Peyer's patch (tissue), 4 donors: ENCODE data around the gene NOVA2. TPM values are rescaled to one million over a fixed set of nuclear protein-coding genes. Genes with fewer than 3 reads are reported as not detected.

Experiments used
- DNase-seq, 3 donors: peaks; one replicate each; pipeline ENCODE4 v3.0.0-alpha.2; 2017 to 2019
- H3K27ac ChIP-seq, 4 donors: fragments of 200-600 bp; sonication (generic); one replicate each; pipeline ENCODE4 v1.5.1; 2016 to 2019
- H3K27me3 ChIP-seq, 2 donors: fragments of 200-600 bp; sonication (generic); one replicate each; pipeline ENCODE4 v1.5.1; 2019
- H3K36me3 ChIP-seq, 3 donors: fragments of 200-600 bp; sonication (generic); one replicate each; pipeline ENCODE4 v1.5.1; 2016 to 2019
- H3K4me1 ChIP-seq, 4 donors: fragments of 200-600 bp; sonication (generic); one replicate each; pipeline ENCODE4 v1.5.1; 2016 to 2019
- H3K4me3 ChIP-seq, 4 donors: fragments of 200-600 bp; sonication (generic); 1 replicate in 3 of 4; 2 replicates in 1 of 4; pipeline ENCODE4 v1.5.1; 2016 to 2019; ENCODE audit warnings: mild to moderate bottlenecking in 1 of 4
- H3K9me3 ChIP-seq, 4 donors: fragments of 200-600 bp; sonication (generic); one replicate each; pipeline ENCODE4 v1.5.1; 2016 to 2019; ENCODE audit warnings: mild to moderate bottlenecking in 1 of 4
- CTCF ChIP-seq, 6 experiments: fragments of 450-650 bp in 4 of 6; fragments of 200-600 bp in 2 of 6; sonication (generic) in 1 of 6; IDR thresholded peaks; one replicate each; pipeline ENCODE4 v1.5.1; 2017 to 2019; ENCODE audit warnings: antibody characterized with exemption in 6 of 6, mild to moderate bottlenecking in 3 of 6, moderate library complexity in 1 of 6
- POLR2A ChIP-seq, 2 donors: fragments of 450-650 bp; IDR thresholded peaks; one replicate each; pipeline ENCODE4 v1.5.1; 2017; ENCODE audit warnings: antibody characterized with exemption in 2 of 2, mild to moderate bottlenecking in 2 of 2, moderate library complexity in 2 of 2
- total RNA-seq, 4 donors: library from RNA; depleted of rRNA; stranded (reverse); fragments of >200 nt; gene quantifications; one replicate each; pipeline ENCODE4 v1.1.0, GENCODE V29; 2016

Gene NOVA2
- total RNA-seq, 4 donors from 2014 or later = 0.53 to 4.1 (median 1.5) TPM

GRCh38 chr19:45929247-45929646, 44.4 kb downstream of the NOVA2 start:
- H3K4me1 ChIP-seq = peaks cover 0 to 6% (median 2%) of the 10 kb centered on the region in 4 donors
- no peaks in the 10 kb centered on the region for H3K9me3 ChIP-seq
- no peak overlapping the region for H3K4me3 ChIP-seq
- DNase-seq = no peak
- H3K36me3 ChIP-seq = no peaks in the 10 kb centered on the region
- H3K27me3 ChIP-seq = no peaks in the 10 kb centered on the region
- TF ChIP-seq CTCF (IDR thresholded peaks at IDR 0.05) = no peak
- TF ChIP-seq POLR2A (IDR thresholded peaks at IDR 0.05) = no peak
- no peak overlapping the region for H3K27ac ChIP-seq

- H3K4me3 ChIP-seq = no peak overlapping the region
- TF ChIP-seq CTCF (IDR thresholded peaks at IDR 0.05) = peak in 2 of 6 experiments; percentile 20 to 27
- no peak for TF ChIP-seq POLR2A (IDR thresholded peaks at IDR 0.05)
These were observed 46.0 kb downstream of the NOVA2 start for GRCh38 chr19:45927565-45928261.

DNA sequence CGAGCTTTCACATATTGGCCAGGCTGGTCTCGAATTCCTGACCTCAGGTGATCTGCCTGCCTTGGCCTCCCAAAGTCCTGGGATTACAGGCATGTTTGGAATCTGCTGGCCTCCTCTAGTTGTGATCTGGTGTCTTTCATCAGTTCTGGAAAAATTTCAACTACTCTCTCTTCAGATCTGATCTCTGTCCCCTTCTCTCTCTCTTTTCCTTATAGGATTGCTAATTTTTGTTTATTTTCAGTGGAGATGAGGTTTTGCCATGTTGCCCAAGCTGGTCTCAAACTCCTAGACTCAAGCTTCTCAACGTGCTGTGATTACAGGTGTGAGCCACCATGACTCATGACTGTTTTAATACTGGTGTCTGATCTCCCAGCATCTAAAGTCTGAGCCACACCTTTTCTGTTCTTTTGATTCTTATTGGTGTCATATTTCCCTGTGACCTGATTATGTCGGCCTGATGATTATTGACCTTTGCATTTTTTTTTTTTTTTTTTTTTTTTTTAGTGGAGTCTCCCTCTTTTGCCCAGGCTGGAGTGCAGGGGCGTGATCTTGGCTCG, 48.7 kb downstream of the NOVA2 start:
- Histone ChIP-seq H3K9me3 (no peaks in the 10 kb centered on the region), H3K27me3 (no peaks in the 10 kb centered on the region), H3K4me3 (no peak overlapping the region), H3K27ac (no peak overlapping the region), H3K4me1 (peaks cover 0 to 6% (median 2%) of the 10 kb centered on the region in 4 donors), H3K36me3 (no peaks in the 10 kb centered on the region)
- no peak for DNase-seq
- TF ChIP-seq CTCF (IDR thresholded peaks at IDR 0.05) (no peak), POLR2A (IDR thresholded peaks at IDR 0.05) (no peak)

More at GRCh38 chr19:45927565-45928261, 46.0 kb downstream of the NOVA2 start:
- H3K27ac ChIP-seq = no peak overlapping the region
- H3K27me3 ChIP-seq = no peaks in the 10 kb centered on the region
- H3K36me3 ChIP-seq = no peaks in the 10 kb centered on the region
- DNase-seq = peak; percentile 87 to 97 (median 88)
- H3K9me3 ChIP-seq = no peaks in the 10 kb centered on the region
- H3K4me1 ChIP-seq = peaks cover 0 to 6% (median 2%) of the 10 kb centered on the region in 4 donors

GRCh38 chr19:45922281-45922680, 51.4 kb downstream of the NOVA2 start:
- H3K9me3 ChIP-seq = no peaks in the 10 kb centered on the region
- H3K4me1 ChIP-seq = no peaks in the 10 kb centered on the region
- no peak for TF ChIP-seq CTCF (IDR thresholded peaks at IDR 0.05)
- no peak for TF ChIP-seq POLR2A (IDR thresholded peaks at IDR 0.05)
- H3K4me3 ChIP-seq = no peak overlapping the region
- no peak overlapping the region for H3K27ac ChIP-seq
- no peaks in the 10 kb centered on the region for H3K27me3 ChIP-seq
- no peaks in the 10 kb centered on the region for H3K36me3 ChIP-seq
- DNase-seq = no peak

DNA sequence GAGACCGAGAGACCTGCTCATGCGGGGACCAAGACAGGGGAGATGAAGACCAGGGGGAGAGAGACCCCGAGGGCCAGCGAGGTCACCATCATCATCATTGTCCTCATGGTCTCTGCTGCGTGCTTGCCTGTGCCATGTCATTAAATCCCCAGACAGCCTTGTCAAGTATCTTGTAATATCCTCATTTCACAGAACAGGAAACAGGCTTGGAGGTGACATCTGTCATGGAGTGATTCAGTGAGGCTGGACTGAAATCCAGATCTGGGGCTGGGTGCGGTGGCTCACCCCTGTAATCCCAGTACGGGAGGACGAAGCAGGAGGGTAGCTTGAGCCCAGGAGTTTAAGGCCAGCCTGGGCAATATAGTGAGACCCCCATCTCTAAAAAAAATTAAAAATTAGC, 53.2 kb downstream of the NOVA2 start:
- no peaks in the 10 kb centered on the region for H3K4me1 ChIP-seq

More for the DNA sequence above, 53.2 kb downstream of the NOVA2 start:
- Histone ChIP-seq H3K27me3 (no peaks in the 10 kb centered on the region), H3K4me3 (no peak overlapping the region), H3K36me3 (no peaks in the 10 kb centered on the region), H3K27ac (no peak overlapping the region), H3K9me3 (no peaks in the 10 kb centered on the region)
- TF ChIP-seq CTCF (IDR thresholded peaks at IDR 0.05) = no peak
- TF ChIP-seq POLR2A (IDR thresholded peaks at IDR 0.05) = no peak
- DNase-seq = no peak
